IPS DF 4.7 (cell line): ENCODE data around the gene DACH1.
A peak's percentile ranks its signal among the peaks of the same experiment; 100 is the strongest.
"Not testable (repeated sequence)": the region's sequence is repeated elsewhere in the genome, so short reads cannot be mapped to it uniquely, and the experiment has no call there.

Experiments
- DNase-seq: peaks from one replicate; pipeline ENCODE4 v3.0.0-alpha.2; 2013; ENCODE audit warnings: low spot score; ENCODE audit errors: extremely low read depth

The DACH1 gene

GRCh38 chr13:71778998-71779397 is 88.0 kb downstream of the DACH1 start:
- DNase-seq = not testable (repeated sequence)

- DNase-seq = no peak
Measured at GRCh38 chr13:71775966-71776365, 91.0 kb downstream of the DACH1 start.

GRCh38 chr13:71774863-71775262 is 92.1 kb downstream of the DACH1 start:
- no peak for DNase-seq

- DNase-seq = no peak
Measured at GRCh38 chr13:71773531-71773930, 93.5 kb downstream of the DACH1 start.

- DNase-seq = no peak
Measured at GRCh38 chr13:71772361-71772760, 94.6 kb downstream of the DACH1 start.

GRCh38 chr13:71771144-71771543 is 95.9 kb downstream of the DACH1 start:
- DNase-seq = no peak

- DNase-seq = no peak
Measured at GRCh38 chr13:71770710-71771109, 96.3 kb downstream of the DACH1 start.

- DNase-seq = no peak
Measured at GRCh38 chr13:71768881-71769280, 98.1 kb downstream of the DACH1 start.

- DNase-seq = peak; percentile 14
Measured at GRCh38 chr13:71759651-71760511, 107.1 kb downstream of the DACH1 start.

- no peak for DNase-seq
Measured at GRCh38 chr13:71758828-71759227, 108.2 kb downstream of the DACH1 start.

- DNase-seq = no peak
Measured at GRCh38 chr13:71754407-71754974, 112.5 kb downstream of the DACH1 start.

GRCh38 chr13:71752775-71753513 is 114.1 kb downstream of the DACH1 start:
- DNase-seq = no peak

GRCh38 chr13:71751073-71751472 is 115.9 kb downstream of the DACH1 start:
- no peak for DNase-seq

- no peak for DNase-seq
Measured at GRCh38 chr13:71730267-71730666, 136.7 kb downstream of the DACH1 start.

- no peak for DNase-seq
Measured at GRCh38 chr13:71729441-71729840, 137.6 kb downstream of the DACH1 start.

GRCh38 chr13:71727662-71728061 is 139.3 kb downstream of the DACH1 start:
- DNase-seq = no peak

GRCh38 chr13:71727042-71727441 is 140.0 kb downstream of the DACH1 start:
- DNase-seq = no peak

GRCh38 chr13:71722206-71722605 is 144.8 kb downstream of the DACH1 start:
- DNase-seq = no peak

GRCh38 chr13:71721104-71721503 is 145.9 kb downstream of the DACH1 start:
- DNase-seq = no peak

- no peak for DNase-seq
Measured at GRCh38 chr13:71718931-71719330, 148.1 kb downstream of the DACH1 start.

- DNase-seq = no peak
Measured at GRCh38 chr13:71714802-71715375, 152.1 kb downstream of the DACH1 start.
